A673 (cell line): Measurements from ENCODE around the gene HLA-DQB2. TPM values are rescaled to one million over a fixed set of nuclear protein-coding genes. Genes with fewer than 3 reads are reported as not detected.
"Not testable (repeated sequence)": the region's sequence is repeated elsewhere in the genome, so short reads cannot be mapped to it uniquely, and the experiment has no call there.

Source experiments
- BruUV-seq: library from RNA; stranded (reverse); fragments of 400-500 nt; replicated peaks from 2 replicates; lab custom pipeline; 2021; lab: Mats Ljungman, UMichigan
- CTCF ChIA-PET: fragments of 300-600 bp; sonication (Branson Sonifier 250); formaldehyde crosslinking; loops from one replicate; lab custom pipeline; 2022; ENCODE audit warnings: antibody characterized with exemption; lab: Charles Lee
- POLR2A ChIA-PET: fragments of 300-600 bp; sonication (Branson Sonifier 250); formaldehyde crosslinking; loops from one replicate; lab custom pipeline; 2022; ENCODE audit warnings: antibody characterized with exemption; ENCODE audit not compliant: low non-redundant PET; lab: Charles Lee
- DNase-seq: peaks from one replicate; pipeline ENCODE4 v3.0.0-alpha.2; 2015; ENCODE audit warnings: low spot score
- H3K27ac ChIP-seq: fragments of 200-600 bp; sonication (generic); 2 replicates; pipeline ENCODE4 v1.5.1; 2016; ENCODE audit warnings: mixed run types, low read depth, mild to moderate bottlenecking, mixed read lengths, antibody characterized with exemption, low read length; ENCODE audit not compliant: poor library complexity, severe bottlenecking
- H3K27me3 ChIP-seq: fragments of 200-600 bp; sonication (generic); replicated peaks from 2 replicates; pipeline ENCODE4 v1.6.1; 2017; ENCODE audit warnings: mixed run types, low read depth, mild to moderate bottlenecking, mixed read lengths, antibody characterized with exemption, low read length; ENCODE audit not compliant: insufficient read depth, poor library complexity
- H3K36me3 ChIP-seq: fragments of 200-600 bp; sonication (generic); 2 replicates; pipeline ENCODE4 v1.6.1; 2016; ENCODE audit warnings: mixed run types, mild to moderate bottlenecking, mixed read lengths, antibody characterized with exemption, low read length; ENCODE audit not compliant: insufficient read depth, poor library complexity, severe bottlenecking
- H3K4me1 ChIP-seq: fragments of 200-600 bp; sonication (generic); 2 replicates; pipeline ENCODE4 v1.6.1; 2017; ENCODE audit warnings: mixed run types, mild to moderate bottlenecking, mixed read lengths, antibody characterized with exemption, low read length; ENCODE audit not compliant: insufficient read depth, poor library complexity, severe bottlenecking
- H3K4me3 ChIP-seq: fragments of 200-600 bp; sonication (generic); 2 replicates; pipeline ENCODE4 v1.5.1; 2016; ENCODE audit warnings: low read depth, mixed run types, mild to moderate bottlenecking, mixed read lengths, low read length; ENCODE audit not compliant: poor library complexity, severe bottlenecking
- H3K9me3 ChIP-seq: fragments of 200-600 bp; sonication (generic); 2 replicates; pipeline ENCODE4 v1.6.1; 2016; ENCODE audit warnings: mixed run types, low read depth, mild to moderate bottlenecking, mixed read lengths, antibody characterized with exemption, low read length; ENCODE audit not compliant: poor library complexity, severe bottlenecking
- EZH2 ChIP-seq: fragments of 200-600 bp; sonication (generic); IDR thresholded peaks from 2 replicates; pipeline ENCODE4 v1.6.1; 2017; ENCODE audit warnings: borderline replicate concordance, low read depth, mild to moderate bottlenecking, mixed read lengths, antibody characterized with exemption, low read length; ENCODE audit not compliant: poor library complexity, severe bottlenecking
- intact Hi-C: fragments of 100-400 bp; cut with micrococcal nuclease; formaldehyde crosslinking; loops from one replicate; pipeline ENCODE4 v1.10.0; 2022; ENCODE audit not compliant: unreplicated experiment
- total RNA-seq: library from RNA; stranded (reverse); gene quantifications from 2 replicates; pipeline ENCODE4 v1.2.3, GENCODE V29; 2021
- TF ChIP-seq, protein P1 (sequence below): fragments of 300-800, 200-600 bp; sonication (generic); conservative IDR thresholded peaks from 2 replicates; pipeline ENCODE4 v1.5.1; 2017; ENCODE audit warnings: low read depth, mild to moderate bottlenecking, antibody characterized with exemption, low read length, moderate library complexity, mixed read lengths

The HLA-DQB2 gene
- total RNA-seq, 1 experiment from 2014 or later, result not detected

- H3K27me3 ChIP-seq, result peaks cover 76% of the 10 kb centered on the region
- no peaks in the 10 kb centered on the region for H3K4me1 ChIP-seq
- H3K4me3 ChIP-seq, result no peak overlapping the region
- POLR2A ChIA-PET, result no interaction called here
- TF ChIP-seq EZH2, result no peak
- TF ChIP-seq, protein P1, sequence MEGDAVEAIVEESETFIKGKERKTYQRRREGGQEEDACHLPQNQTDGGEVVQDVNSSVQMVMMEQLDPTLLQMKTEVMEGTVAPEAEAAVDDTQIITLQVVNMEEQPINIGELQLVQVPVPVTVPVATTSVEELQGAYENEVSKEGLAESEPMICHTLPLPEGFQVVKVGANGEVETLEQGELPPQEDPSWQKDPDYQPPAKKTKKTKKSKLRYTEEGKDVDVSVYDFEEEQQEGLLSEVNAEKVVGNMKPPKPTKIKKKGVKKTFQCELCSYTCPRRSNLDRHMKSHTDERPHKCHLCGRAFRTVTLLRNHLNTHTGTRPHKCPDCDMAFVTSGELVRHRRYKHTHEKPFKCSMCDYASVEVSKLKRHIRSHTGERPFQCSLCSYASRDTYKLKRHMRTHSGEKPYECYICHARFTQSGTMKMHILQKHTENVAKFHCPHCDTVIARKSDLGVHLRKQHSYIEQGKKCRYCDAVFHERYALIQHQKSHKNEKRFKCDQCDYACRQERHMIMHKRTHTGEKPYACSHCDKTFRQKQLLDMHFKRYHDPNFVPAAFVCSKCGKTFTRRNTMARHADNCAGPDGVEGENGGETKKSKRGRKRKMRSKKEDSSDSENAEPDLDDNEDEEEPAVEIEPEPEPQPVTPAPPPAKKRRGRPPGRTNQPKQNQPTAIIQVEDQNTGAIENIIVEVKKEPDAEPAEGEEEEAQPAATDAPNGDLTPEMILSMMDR, result no peak
- BruUV-seq, result no TSS peak
- DNase-seq, result no peak
- intact Hi-C loops, result loop anchor here (10.0 kb wide), 1 partner anchor 546 kb away; no protein-coding TSS in a partner anchor
- no peak overlapping the region for H3K27ac ChIP-seq
- no peaks in the 10 kb centered on the region for H3K9me3 ChIP-seq
- no peaks in the 10 kb centered on the region for H3K36me3 ChIP-seq
- CTCF ChIA-PET, result interaction anchor here (1.0 kb wide), 1 partner anchor 78 kb away, joined by 3 read pairs; no protein-coding TSS in a partner anchor
These were observed 27.0 kb upstream of the HLA-DQB2 start for GRCh38 chr6:32790306-32790705.

DNA sequence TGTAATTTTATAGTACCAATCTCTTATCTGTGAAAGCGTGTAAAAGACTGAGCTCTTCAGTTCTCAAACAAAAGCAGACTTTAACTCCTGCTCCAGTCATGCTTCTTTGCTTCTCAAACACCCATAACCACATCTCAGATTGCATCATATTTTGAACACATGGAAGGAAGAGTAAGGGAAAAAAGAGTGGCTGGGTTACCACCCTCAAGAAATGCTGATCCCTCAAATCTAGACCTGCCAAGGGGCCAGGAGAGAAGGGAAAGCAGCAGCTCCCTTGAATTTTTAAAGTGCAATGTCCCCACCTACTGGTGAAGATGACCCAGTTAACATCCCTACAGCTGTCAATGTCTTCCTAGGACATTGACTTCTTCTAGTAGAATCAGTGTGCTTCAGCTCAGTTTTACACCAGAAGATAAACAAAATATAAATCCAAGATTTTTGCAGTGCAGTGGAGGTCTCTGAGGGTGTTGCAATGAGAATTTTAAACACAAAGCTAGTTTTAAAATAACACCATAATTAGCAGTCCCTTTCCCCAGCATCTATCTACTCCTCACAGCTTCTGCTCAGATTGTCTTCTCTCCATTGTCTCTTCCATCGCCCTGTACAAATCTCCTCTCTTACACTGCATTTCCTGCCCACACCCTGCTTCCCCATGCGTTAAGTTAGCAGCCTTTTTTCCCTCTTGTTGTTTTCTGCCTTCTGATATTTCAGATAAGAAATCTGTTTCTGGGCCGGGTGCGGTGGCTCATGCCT, 22.6 kb upstream of the HLA-DQB2 start:
- CTCF ChIA-PET, result interaction anchor here (0.7 to 1.3 kb wide), 5 partner anchors 52 to 371 kb away, joined by 3 to 9 read pairs (median 4); partner anchors contain the start of gene TAP2
- no peaks in the 10 kb centered on the region for H3K4me1 ChIP-seq
- H3K9me3 ChIP-seq, result no peaks in the 10 kb centered on the region
- no peak overlapping the region for H3K27ac ChIP-seq
- peak; percentile 77 for DNase-seq
- H3K4me3 ChIP-seq, result no peak overlapping the region
- H3K36me3 ChIP-seq, result no peaks in the 10 kb centered on the region
- no TSS peak for BruUV-seq
- peaks cover 48% of the 10 kb centered on the region for H3K27me3 ChIP-seq
- intact Hi-C loops, result loop anchor here (5.0 kb wide), 2 partner anchors 164 to 369 kb away; no protein-coding TSS in a partner anchor
- POLR2A ChIA-PET, result no interaction called here
- TF ChIP-seq, protein P1, result peak; percentile 76
- TF ChIP-seq EZH2, result no peak

- H3K9me3 ChIP-seq, DNase-seq, intact Hi-C loops, BruUV-seq, H3K36me3 ChIP-seq, H3K4me1 ChIP-seq, H3K27ac ChIP-seq, H3K4me3 ChIP-seq, POLR2A ChIA-PET: not testable (repeated sequence)
- H3K27me3 ChIP-seq, result peaks cover 27% of the 10 kb centered on the region
- CTCF ChIA-PET, result interaction anchor here (0.6 kb wide), 1 partner anchor 70 kb away, joined by 3 read pairs; the partner anchor contains the start of gene TAP1
These were observed 19.6 kb upstream of the HLA-DQB2 start for GRCh38 chr6:32782923-32783322.
